GM23338 (cell line): ENCODE results near the gene RTP5.

Experiments used
- CTCF ChIP-seq, 2 experiments: fragments of 200-600 bp in 1 of 2; sonication (generic) in 1 of 2; conservative IDR thresholded peaks; 2 replicates each; pipeline versions ENCODE4 v1.5.1 to v1.6.1; 2016 to 2017; ENCODE audit warnings: antibody characterized with exemption in 2 of 2, low read depth in 2 of 2, mild to moderate bottlenecking in 2 of 2, moderate library complexity in 1 of 2
- REST ChIP-seq: IDR thresholded peaks from one replicate; pipeline ENCODE4 v1.6.1; 2018; ENCODE audit warnings: antibody characterized with exemption; ENCODE audit not compliant: unreplicated experiment

DNA sequence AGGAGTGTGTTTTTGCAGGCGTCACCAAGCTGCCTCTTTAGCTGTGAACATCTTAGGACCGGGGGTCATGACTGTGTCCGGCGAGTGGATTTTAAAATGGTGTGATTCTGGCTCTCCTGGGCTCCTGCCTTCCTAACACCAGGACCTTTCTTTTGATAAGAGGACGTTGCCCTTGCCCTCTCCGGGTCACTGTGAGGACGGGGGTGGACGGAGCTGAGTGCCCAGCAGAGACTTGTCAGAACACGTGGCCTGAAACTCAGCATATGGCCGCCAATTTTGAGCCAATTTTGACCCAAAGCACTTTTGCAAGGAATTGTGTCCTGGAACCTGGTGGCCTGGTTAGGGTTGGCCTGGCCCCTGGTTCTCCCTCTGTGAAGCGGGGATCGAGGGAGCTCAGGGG lies 40.2 kb downstream of the RTP5 start:
- TF ChIP-seq CTCF (conservative IDR thresholded peaks at IDR 0.05; ENCODE audit: low read depth in 2 of 2) (no peak), REST (no peak)
